ENCODE results near the gene TASOR2. TPM values are rescaled to one million over a fixed set of nuclear protein-coding genes. Genes with fewer than 3 reads are reported as not detected.

The TASOR2 gene
- total RNA-seq, 2 experiments from 2014 or later: 50.0 to 51.0 TPM

DNA sequence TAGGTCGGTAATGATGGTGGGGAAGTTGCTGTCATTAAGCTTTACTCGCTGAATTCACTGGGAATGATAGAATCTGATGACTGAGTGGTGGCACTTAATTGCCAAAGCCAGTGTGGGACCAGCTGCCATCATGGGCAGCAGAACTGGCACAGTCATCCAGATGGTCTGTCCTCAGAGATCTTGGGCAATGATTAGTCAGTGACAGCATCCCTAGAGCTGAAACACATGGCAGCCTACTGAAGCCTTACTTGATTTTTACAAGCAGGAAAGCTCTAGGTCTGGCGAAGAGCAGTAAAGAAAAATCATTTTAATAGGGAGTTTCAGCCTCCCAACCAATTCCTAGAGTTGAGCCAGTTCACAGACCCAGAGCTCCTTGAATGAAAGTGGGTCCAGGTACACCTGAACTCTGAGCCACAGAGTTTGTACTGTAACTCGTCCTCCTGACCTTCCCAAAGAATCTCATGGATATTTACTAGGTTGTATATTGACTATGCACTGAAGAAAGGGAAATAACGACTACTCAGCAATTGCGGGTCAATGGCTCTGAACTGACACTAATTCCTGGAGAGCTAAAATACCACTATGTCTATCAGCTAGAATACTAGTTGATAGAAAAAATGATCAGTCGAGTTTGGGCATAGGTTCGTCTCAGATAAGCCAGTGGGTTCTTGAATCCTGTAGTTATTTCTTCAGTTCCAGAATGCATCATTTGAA, 13.8 kb upstream of the TASOR2 start:
- Mint-ChIP-seq H3K4me3 (no peak overlapping the region), H3K4me1 (ENCODE audit: low read depth) (peaks cover 13% of the 10 kb centered on the region), H3K27me3 (no peaks in the 10 kb centered on the region), H3K9me3 (peaks cover 11% of the 10 kb centered on the region), H3K36me3 (ENCODE audit: low read depth) (peaks cover 4% of the 10 kb centered on the region), H3K27ac (no peak overlapping the region)
- ChIA-PET CTCF (no interaction called here), POLR2A (no interaction called here)
- Histone ChIP-seq H3K27ac (ENCODE audit: low read depth in 1 of 2, low read length in 2 of 2) (no peak overlapping the region), H3K4me3 (ENCODE audit: low read length) (no peak overlapping the region), H3K9me3 (ENCODE audit: control insufficient read depth in 1 of 2, insufficient read depth in 1 of 2, low read length in 2 of 2) (peaks cover 8 to 10% of the 10 kb centered on the region in 2 experiments), H3K36me3 (ENCODE audit: insufficient read depth, low read length) (no peaks in the 10 kb centered on the region), H3K4me1 (ENCODE audit: insufficient read depth, low read length) (peaks cover 11% of the 10 kb centered on the region), H3K27me3 (ENCODE audit: control insufficient read depth in 1 of 2, insufficient read depth in 2 of 2, low read length in 2 of 2) (no peaks in the 10 kb centered on the region)
- no peak for DNase-seq
- intact Hi-C loops (cut with DNase I, micrococcal nuclease): no loop called here
- ATAC-seq (ENCODE audit: poor library complexity): no peak
- TF ChIP-seq, protein P1, sequence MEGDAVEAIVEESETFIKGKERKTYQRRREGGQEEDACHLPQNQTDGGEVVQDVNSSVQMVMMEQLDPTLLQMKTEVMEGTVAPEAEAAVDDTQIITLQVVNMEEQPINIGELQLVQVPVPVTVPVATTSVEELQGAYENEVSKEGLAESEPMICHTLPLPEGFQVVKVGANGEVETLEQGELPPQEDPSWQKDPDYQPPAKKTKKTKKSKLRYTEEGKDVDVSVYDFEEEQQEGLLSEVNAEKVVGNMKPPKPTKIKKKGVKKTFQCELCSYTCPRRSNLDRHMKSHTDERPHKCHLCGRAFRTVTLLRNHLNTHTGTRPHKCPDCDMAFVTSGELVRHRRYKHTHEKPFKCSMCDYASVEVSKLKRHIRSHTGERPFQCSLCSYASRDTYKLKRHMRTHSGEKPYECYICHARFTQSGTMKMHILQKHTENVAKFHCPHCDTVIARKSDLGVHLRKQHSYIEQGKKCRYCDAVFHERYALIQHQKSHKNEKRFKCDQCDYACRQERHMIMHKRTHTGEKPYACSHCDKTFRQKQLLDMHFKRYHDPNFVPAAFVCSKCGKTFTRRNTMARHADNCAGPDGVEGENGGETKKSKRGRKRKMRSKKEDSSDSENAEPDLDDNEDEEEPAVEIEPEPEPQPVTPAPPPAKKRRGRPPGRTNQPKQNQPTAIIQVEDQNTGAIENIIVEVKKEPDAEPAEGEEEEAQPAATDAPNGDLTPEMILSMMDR (IDR thresholded peaks at IDR 0.05): no peak

DNA sequence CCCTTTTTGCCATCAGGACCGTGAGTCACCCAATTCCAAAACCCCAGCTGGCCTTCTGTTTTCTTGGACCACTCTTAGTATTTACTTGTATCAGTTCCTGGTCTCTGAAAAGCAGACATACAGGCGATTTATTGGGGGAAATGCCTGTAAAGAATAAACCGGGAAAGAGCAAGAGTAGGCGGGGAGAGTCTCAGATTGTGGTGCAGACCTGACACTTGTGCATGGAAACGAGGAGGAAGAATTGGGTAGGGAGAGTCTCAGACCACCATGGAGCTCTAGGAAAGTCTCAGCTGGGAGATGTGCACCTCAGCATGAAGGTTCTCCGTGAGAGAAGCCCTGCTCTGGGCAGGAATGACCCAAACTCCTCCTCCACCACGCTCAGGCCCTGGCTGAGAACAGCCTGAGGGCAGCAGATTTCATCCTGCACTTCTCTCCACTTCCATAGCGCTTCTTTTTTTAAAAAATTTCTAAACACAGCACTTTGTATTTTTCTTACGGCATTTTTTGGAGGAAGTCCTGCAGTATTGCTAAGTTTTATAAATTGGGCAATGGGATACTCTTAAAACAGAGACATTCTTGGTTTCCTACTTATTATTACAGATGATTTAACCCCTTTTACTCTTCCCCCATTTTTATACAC, 6.1 kb upstream of the TASOR2 start:
- Mint-ChIP-seq H3K4me3 (no peak overlapping the region), H3K27me3 (peaks cover 26% of the 10 kb centered on the region), H3K27ac (no peak overlapping the region), H3K36me3 (ENCODE audit: low read depth) (no peaks in the 10 kb centered on the region), H3K4me1 (ENCODE audit: low read depth) (no peaks in the 10 kb centered on the region), H3K9me3 (peaks cover 5% of the 10 kb centered on the region)
- intact Hi-C loops (cut with DNase I, micrococcal nuclease): no loop called here
- H3K4me1 ChIP-seq (ENCODE audit: insufficient read depth, low read length): no peaks in the 10 kb centered on the region
- TF ChIP-seq, protein P1 (IDR thresholded peaks at IDR 0.05): no peak
- POLR2A ChIA-PET: interaction anchor here (1.1 kb wide), 1 partner anchor 33 kb away, joined by 3 read pairs; no protein-coding TSS in a partner anchor
- peaks cover 7 to 8% of the 10 kb centered on the region in 2 experiments for H3K9me3 ChIP-seq (ENCODE audit: control insufficient read depth in 1 of 2, insufficient read depth in 1 of 2, low read length in 2 of 2)
- no peak for DNase-seq
- no peak for ATAC-seq (ENCODE audit: poor library complexity)
- H3K4me3 ChIP-seq (ENCODE audit: low read length): no peak overlapping the region
- no peak overlapping the region for H3K27ac ChIP-seq (ENCODE audit: low read depth in 1 of 2, low read length in 2 of 2)
- H3K36me3 ChIP-seq (ENCODE audit: insufficient read depth, low read length): no peaks in the 10 kb centered on the region
- CTCF ChIA-PET: no interaction called here
- H3K27me3 ChIP-seq (ENCODE audit: control insufficient read depth in 1 of 2, insufficient read depth in 2 of 2, low read length in 2 of 2): peaks cover 5 to 8% of the 10 kb centered on the region in 2 experiments

DNA sequence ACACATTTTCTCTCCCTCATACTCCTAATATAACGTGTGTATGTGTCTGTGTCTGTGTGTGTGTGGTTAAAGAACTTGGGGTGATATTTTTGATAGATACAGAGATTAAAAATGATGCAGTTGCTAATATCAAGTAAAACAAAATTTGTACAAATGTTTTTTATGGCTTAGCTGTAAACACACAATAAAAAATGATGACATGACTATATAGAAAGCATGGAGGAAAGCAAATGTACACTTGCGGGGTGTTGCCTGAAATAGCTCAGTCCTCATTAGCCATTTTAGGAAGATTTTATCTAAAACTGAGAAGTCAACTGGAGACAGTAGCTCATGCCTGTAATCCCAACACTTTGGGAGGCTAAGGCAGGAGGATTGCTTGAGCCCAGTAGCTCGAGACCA, 5.6 kb upstream of the TASOR2 start:
- ChIA-PET POLR2A (interaction anchor here (1.0 to 1.1 kb wide), 2 partner anchors 28 to 33 kb away, joined by 3 read pairs; no protein-coding TSS in a partner anchor), CTCF (interaction anchor here (0.9 kb wide), 1 partner anchor 244 kb away, joined by 3 read pairs; no protein-coding TSS in a partner anchor)
- no peak overlapping the region for H3K27ac Mint-ChIP-seq
- intact Hi-C loops (cut with DNase I, micrococcal nuclease): no loop called here
- TF ChIP-seq, protein P1 (IDR thresholded peaks at IDR 0.05): no peak
- peaks cover 5% of the 10 kb centered on the region for H3K9me3 Mint-ChIP-seq
- ATAC-seq (ENCODE audit: poor library complexity) (no peak), DNase-seq (no peak)
- H3K4me3 ChIP-seq (ENCODE audit: low read length): no peak overlapping the region
- H3K4me1 Mint-ChIP-seq (ENCODE audit: low read depth): peaks cover 2% of the 10 kb centered on the region
- H3K4me1 ChIP-seq (ENCODE audit: insufficient read depth, low read length): peaks cover 4% of the 10 kb centered on the region
- peaks cover under 1% of the 10 kb centered on the region for H3K36me3 Mint-ChIP-seq (ENCODE audit: low read depth)
- H3K27me3 ChIP-seq (ENCODE audit: control insufficient read depth in 1 of 2, insufficient read depth in 2 of 2, low read length in 2 of 2): peaks cover 5 to 8% of the 10 kb centered on the region in 2 experiments
- no peak overlapping the region for H3K4me3 Mint-ChIP-seq
- H3K27me3 Mint-ChIP-seq: peaks cover 26% of the 10 kb centered on the region
- H3K9me3 ChIP-seq (ENCODE audit: control insufficient read depth in 1 of 2, insufficient read depth in 1 of 2, low read length in 2 of 2): peaks cover 1 to 6% of the 10 kb centered on the region in 2 experiments
- H3K36me3 ChIP-seq (ENCODE audit: insufficient read depth, low read length): no peaks in the 10 kb centered on the region
- H3K27ac ChIP-seq (ENCODE audit: low read depth in 1 of 2, low read length in 2 of 2): no peak overlapping the region

Measured in CD4-positive, alpha-beta T cell (primary cell).